ENCODE results near the gene NIPA2.

Gene NIPA2

DNA sequence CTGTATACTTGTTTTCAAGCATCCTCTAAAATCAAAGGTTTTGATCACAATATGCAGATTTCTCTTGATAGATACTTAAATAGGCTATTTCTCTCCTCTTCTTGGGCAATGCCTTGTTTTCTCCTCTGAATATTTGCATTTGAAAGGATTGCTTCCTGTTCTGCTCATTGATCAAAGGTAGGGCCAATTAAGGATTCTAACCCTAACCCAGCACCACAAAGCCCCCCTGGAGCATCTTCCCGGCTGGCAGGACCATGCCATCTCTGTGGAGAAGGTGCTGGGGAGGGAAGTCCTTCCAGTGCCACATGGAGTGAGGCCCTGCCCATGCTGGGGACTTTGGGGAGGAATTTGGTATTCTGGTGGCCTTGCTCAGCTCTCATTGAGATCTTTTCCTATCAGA, 11.3 kb upstream of the NIPA2 start:
- H3K4me2 ChIP-seq (ENCODE audit: low read length): no peak overlapping the region
- no peak overlapping the region for H3K4me3 ChIP-seq (ENCODE audit: low read length)
- peaks cover 59% of the 10 kb centered on the region for H3K36me3 ChIP-seq (replicated peaks; ENCODE audit: low read depth, low read length)
- H3K27me3 ChIP-seq (ENCODE audit: low read depth, low read length): no peaks in the 10 kb centered on the region
- no peak overlapping the region for H2AFZ ChIP-seq (ENCODE audit: low read depth, low read length)
- no peak overlapping the region for H3K27ac ChIP-seq (ENCODE audit: low read length)
- H3K79me2 ChIP-seq (ENCODE audit: low read length): no peaks in the 10 kb centered on the region
- no peak overlapping the region for H3K9ac ChIP-seq (ENCODE audit: low read length)
- no peaks in the 10 kb centered on the region for H3K9me3 ChIP-seq (ENCODE audit: insufficient read depth, low read length)
- H3K4me1 ChIP-seq (ENCODE audit: low read length): no peaks in the 10 kb centered on the region
- TF ChIP-seq, protein P1, sequence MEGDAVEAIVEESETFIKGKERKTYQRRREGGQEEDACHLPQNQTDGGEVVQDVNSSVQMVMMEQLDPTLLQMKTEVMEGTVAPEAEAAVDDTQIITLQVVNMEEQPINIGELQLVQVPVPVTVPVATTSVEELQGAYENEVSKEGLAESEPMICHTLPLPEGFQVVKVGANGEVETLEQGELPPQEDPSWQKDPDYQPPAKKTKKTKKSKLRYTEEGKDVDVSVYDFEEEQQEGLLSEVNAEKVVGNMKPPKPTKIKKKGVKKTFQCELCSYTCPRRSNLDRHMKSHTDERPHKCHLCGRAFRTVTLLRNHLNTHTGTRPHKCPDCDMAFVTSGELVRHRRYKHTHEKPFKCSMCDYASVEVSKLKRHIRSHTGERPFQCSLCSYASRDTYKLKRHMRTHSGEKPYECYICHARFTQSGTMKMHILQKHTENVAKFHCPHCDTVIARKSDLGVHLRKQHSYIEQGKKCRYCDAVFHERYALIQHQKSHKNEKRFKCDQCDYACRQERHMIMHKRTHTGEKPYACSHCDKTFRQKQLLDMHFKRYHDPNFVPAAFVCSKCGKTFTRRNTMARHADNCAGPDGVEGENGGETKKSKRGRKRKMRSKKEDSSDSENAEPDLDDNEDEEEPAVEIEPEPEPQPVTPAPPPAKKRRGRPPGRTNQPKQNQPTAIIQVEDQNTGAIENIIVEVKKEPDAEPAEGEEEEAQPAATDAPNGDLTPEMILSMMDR (IDR thresholded peaks at IDR 0.05; ENCODE audit: low read depth, low read length): no peak
- no peak for TF ChIP-seq EZH2phosphoT487 (IDR thresholded peaks at IDR 0.05; ENCODE audit: low read depth)
- H4K20me1 ChIP-seq (ENCODE audit: insufficient read depth, low read length): no peaks in the 10 kb centered on the region; the same call in 1 of the 2 replicates

DNA sequence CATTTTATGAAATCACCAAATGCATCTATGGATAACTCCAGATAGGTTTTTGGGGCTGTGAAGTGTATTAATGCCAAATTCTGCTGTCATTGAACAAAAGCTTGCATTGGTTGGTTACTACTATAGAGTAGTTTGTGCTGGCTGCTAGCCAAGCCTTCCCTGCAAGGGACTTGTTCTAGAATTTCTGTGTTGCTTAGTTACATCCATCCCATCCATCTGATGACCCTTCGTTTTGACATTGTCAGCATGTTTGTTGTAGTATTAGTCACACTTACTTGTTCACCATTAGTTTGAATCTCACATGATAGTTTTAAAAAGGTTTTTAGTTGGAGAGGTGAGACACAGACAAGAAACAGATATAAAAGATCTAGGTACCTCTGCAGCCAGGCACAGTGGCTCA, 7.0 kb upstream of the NIPA2 start:
- Histone ChIP-seq H3K9ac (ENCODE audit: low read length) (no peak overlapping the region), H3K27ac (ENCODE audit: low read length) (no peak overlapping the region), H3K4me3 (ENCODE audit: low read length) (no peak overlapping the region), H3K4me1 (ENCODE audit: low read length) (no peaks in the 10 kb centered on the region), H3K9me3 (ENCODE audit: insufficient read depth, low read length) (no peaks in the 10 kb centered on the region), H3K27me3 (ENCODE audit: low read depth, low read length) (no peaks in the 10 kb centered on the region), H3K36me3 (replicated peaks; ENCODE audit: low read depth, low read length) (peaks cover 27% of the 10 kb centered on the region), H3K4me2 (ENCODE audit: low read length) (no peak overlapping the region), H4K20me1 (ENCODE audit: insufficient read depth, low read length) (no peaks in the 10 kb centered on the region), H2AFZ (ENCODE audit: low read depth, low read length) (no peak overlapping the region), H3K79me2 (ENCODE audit: low read length) (no peaks in the 10 kb centered on the region)
- TF ChIP-seq, protein P1 (IDR thresholded peaks at IDR 0.05; ENCODE audit: low read depth, low read length): no peak
- no peak for TF ChIP-seq EZH2phosphoT487 (IDR thresholded peaks at IDR 0.05; ENCODE audit: low read depth)

DNA sequence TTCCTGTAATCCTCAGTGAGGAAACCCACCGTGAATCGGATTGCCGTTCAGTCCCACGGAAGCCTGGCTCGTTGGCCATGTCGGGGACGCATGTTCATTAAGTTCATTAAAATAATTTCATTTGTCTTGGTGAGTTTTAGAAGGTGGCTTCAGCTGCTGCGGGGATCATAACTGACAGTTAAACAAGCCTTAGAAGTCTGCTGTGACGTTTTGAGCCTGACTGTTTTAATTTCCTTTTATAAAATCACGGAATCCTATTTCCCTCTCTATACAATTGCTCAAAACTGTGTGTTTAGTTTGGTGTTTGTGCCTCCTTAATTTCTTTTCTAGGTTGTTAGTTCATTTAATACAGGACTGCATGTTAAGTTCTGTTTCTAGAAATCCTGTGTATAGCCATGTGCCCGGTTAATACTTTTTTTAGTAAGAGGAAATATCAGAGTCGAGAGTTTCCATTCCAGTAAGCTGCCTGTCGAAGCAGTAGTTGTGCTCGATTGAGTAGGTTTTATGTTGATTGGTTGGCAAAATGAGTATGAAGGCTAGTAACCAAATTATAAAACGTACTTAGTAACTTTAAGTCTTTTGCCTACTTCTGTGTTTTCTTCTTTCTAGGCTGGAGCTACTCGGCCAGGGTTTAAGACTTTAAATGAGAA, 705 bp downstream of the NIPA2 start:
- Histone ChIP-seq H3K4me3 (ENCODE audit: low read length) (peak overlapping the region; percentile 88), H3K4me2 (ENCODE audit: low read length) (peak overlapping the region; percentile 77), H3K4me1 (ENCODE audit: low read length) (peaks cover 21% of the 10 kb centered on the region), H3K9ac (ENCODE audit: low read length) (peak overlapping the region; percentile 93), H3K27me3 (ENCODE audit: low read depth, low read length) (no peaks in the 10 kb centered on the region), H2AFZ (ENCODE audit: low read depth, low read length) (no peak overlapping the region), H4K20me1 (ENCODE audit: insufficient read depth, low read length) (peaks cover 28% of the 10 kb centered on the region), H3K79me2 (ENCODE audit: low read length) (peaks cover 57% of the 10 kb centered on the region), H3K36me3 (replicated peaks; ENCODE audit: low read depth, low read length) (peaks cover 23% of the 10 kb centered on the region), H3K9me3 (ENCODE audit: insufficient read depth, low read length) (no peaks in the 10 kb centered on the region), H3K27ac (ENCODE audit: low read length) (peak overlapping the region; percentile 95)
- no peak for TF ChIP-seq EZH2phosphoT487 (IDR thresholded peaks at IDR 0.05; ENCODE audit: low read depth)
- TF ChIP-seq, protein P1 (IDR thresholded peaks at IDR 0.05; ENCODE audit: low read depth, low read length): no peak

DNA sequence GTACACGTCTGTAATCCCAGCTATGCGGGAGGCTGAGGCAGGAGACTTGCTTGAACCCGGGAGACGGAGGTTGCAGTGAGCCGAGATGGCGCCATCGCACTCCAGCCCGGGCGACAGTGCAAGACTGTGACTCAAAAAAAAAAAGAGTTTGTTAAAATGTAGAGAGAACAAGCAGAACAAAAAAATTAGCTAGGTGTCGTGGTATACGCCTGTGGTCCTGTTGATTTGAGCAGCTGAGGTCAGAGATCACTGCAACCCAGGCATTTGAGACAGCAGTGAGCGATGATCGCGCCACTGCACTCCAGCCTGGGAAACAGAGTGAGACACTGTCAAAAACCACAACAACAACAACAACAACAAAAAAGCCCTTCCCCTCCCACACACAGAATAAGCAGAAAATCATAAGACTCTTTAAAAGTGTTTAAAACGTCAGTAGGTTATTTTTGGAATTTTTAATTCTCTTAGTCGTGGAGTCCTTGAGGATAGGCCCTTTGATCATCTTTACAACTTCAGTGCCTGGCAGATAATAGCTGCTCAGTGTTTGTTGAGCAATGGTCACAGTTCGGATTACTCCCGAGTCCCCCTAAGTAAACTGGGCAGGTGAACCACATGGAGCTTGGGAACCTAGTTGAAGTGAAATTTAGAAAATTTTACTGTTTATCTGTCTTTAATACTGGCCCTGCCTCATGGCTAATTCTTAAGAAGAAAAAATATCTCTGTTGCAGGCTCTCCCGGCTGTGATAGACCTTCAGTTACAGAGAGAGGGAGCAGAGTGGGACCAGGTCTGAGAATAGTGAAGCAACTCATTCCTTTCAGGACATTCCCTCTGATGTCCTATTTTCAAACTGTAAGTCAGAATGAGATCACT, 6.2 kb downstream of the NIPA2 start:
- no peaks in the 10 kb centered on the region for H3K27me3 ChIP-seq (ENCODE audit: low read depth, low read length)
- no peaks in the 10 kb centered on the region for H3K9me3 ChIP-seq (ENCODE audit: insufficient read depth, low read length)
- peak overlapping the region; percentile 47 for H3K9ac ChIP-seq (ENCODE audit: low read length)
- H3K27ac ChIP-seq (ENCODE audit: low read length): peak overlapping the region; percentile 87
- H3K4me3 ChIP-seq (ENCODE audit: low read length): 0 out of 2 replicates have a peak overlapping the region, but pooled peaks have one; percentile 11
- H2AFZ ChIP-seq (ENCODE audit: low read depth, low read length): no peak overlapping the region
- H3K36me3 ChIP-seq (replicated peaks; ENCODE audit: low read depth, low read length): peaks cover 49% of the 10 kb centered on the region
- H3K4me1 ChIP-seq (ENCODE audit: low read length): peaks cover 40% of the 10 kb centered on the region
- H4K20me1 ChIP-seq (ENCODE audit: insufficient read depth, low read length): peaks cover 66% of the 10 kb centered on the region
- H3K79me2 ChIP-seq (ENCODE audit: low read length): peaks cover 100% of the 10 kb centered on the region
- TF ChIP-seq, protein P1 (IDR thresholded peaks at IDR 0.05; ENCODE audit: low read depth, low read length): no peak
- no peak for TF ChIP-seq EZH2phosphoT487 (IDR thresholded peaks at IDR 0.05; ENCODE audit: low read depth)
- H3K4me2 ChIP-seq (ENCODE audit: low read length): peak overlapping the region; percentile 31

All from OCI-LY3 (cell line).